IMR-90 (cell line): Measurements from ENCODE around the gene DTL. TPM values are rescaled to one million over a fixed set of nuclear protein-coding genes. Genes with fewer than 3 reads are reported as not detected.

Experiments
- ATAC-seq: fragments of 200-7000 bp; cut with Tn5 transposase; 2 replicates; pipeline ENCODE4 v1.9.1; 2020; ENCODE audit warnings: low read depth, mild to moderate bottlenecking, moderate library complexity
- BruUV-seq: library from RNA; stranded (reverse); fragments of 400-500 nt; replicated peaks from 2 replicates; lab custom pipeline; 2021; lab: Mats Ljungman, UMichigan
- CTCF ChIA-PET: fragments of 300-600 bp; formaldehyde crosslinking; extraction: SDS; loops from one replicate; lab custom pipeline; 2021; ENCODE audit warnings: antibody characterized with exemption; lab: Yijun Ruan, JAX
- POLR2A ChIA-PET: fragments of 300-600 bp; sonication (Branson Sonifier 250); formaldehyde crosslinking; loops from one replicate; lab custom pipeline; 2022; ENCODE audit warnings: antibody characterized with exemption; ENCODE audit not compliant: unreplicated experiment; lab: Charles Lee
- DNase-seq: peaks from one replicate; pipeline ENCODE4 v3.0.0; 2013
- H2AFZ ChIP-seq: replicated peaks from 2 replicates; pipeline ENCODE3; 2013; ENCODE audit warnings: low read length, mild to moderate bottlenecking; ENCODE audit not compliant: poor library complexity
- H2AK5ac ChIP-seq: 2 replicates; pipeline ENCODE4 v1.6.1; 2013; ENCODE audit warnings: low read depth, low read length, inconsistent platforms
- H2AK9ac ChIP-seq: replicated peaks from 2 replicates; pipeline ENCODE3; 2013; ENCODE audit warnings: mild to moderate bottlenecking, low read depth, low read length, moderate library complexity; ENCODE audit not compliant: poor library complexity
- H2BK120ac ChIP-seq: 2 replicates; pipeline ENCODE4 v1.6.1; 2013; ENCODE audit warnings: low read depth, low read length, inconsistent platforms
- H2BK15ac ChIP-seq: 3 replicates; pipeline ENCODE4 v1.6.1; 2013; ENCODE audit warnings: low read depth, low read length, inconsistent platforms
- H2BK20ac ChIP-seq: 2 replicates; pipeline ENCODE4 v1.6.1; 2013; ENCODE audit warnings: low read depth, mild to moderate bottlenecking, inconsistent platforms, low read length, moderate library complexity
- H2BK5ac ChIP-seq: 2 replicates; pipeline ENCODE4 v1.6.1; 2013; ENCODE audit warnings: mild to moderate bottlenecking, low read depth, low read length, inconsistent platforms; ENCODE audit not compliant: poor library complexity, severe bottlenecking
- H3K14ac ChIP-seq: replicated peaks from 2 replicates; pipeline ENCODE4 v1.6.1; 2013; ENCODE audit warnings: low read depth, low read length, inconsistent platforms
- H3K18ac ChIP-seq: 2 replicates; pipeline ENCODE4 v1.6.1; 2013; ENCODE audit warnings: low read depth, low read length, control low read depth
- H3K23ac ChIP-seq: 2 replicates; pipeline ENCODE4 v1.6.1; 2013; ENCODE audit warnings: low read depth, low read length, inconsistent platforms
- H3K27ac ChIP-seq: 2 replicates; pipeline ENCODE4 v1.5.1; 2013; ENCODE audit warnings: mild to moderate bottlenecking, control low read depth, low read length; ENCODE audit not compliant: insufficient read depth
- H3K27me3 ChIP-seq: 2 replicates; pipeline ENCODE4 v1.6.1; 2013; ENCODE audit warnings: low read length; ENCODE audit not compliant: control insufficient read depth, insufficient read depth
- H3K36me3 ChIP-seq: 2 replicates; pipeline ENCODE4 v1.6.1; 2013; ENCODE audit warnings: low read length, mixed read lengths; ENCODE audit not compliant: control insufficient read depth, insufficient read depth
- H3K4ac ChIP-seq: 2 replicates; pipeline ENCODE4 v1.6.1; 2013; ENCODE audit warnings: low read depth, low read length, inconsistent platforms
- H3K4me1 ChIP-seq: 2 replicates; pipeline ENCODE4 v1.6.1; 2013; ENCODE audit warnings: low read length, mixed read lengths; ENCODE audit not compliant: control insufficient read depth, insufficient read depth
- H3K4me2 ChIP-seq: 2 replicates; pipeline ENCODE4 v1.6.1; 2013; ENCODE audit warnings: low read depth, mild to moderate bottlenecking, control low read depth, low read length, moderate library complexity
- H3K4me3 ChIP-seq: 2 replicates; pipeline ENCODE4 v1.5.1; 2013; ENCODE audit warnings: low read depth, mild to moderate bottlenecking, control low read depth, low read length, moderate library complexity; ENCODE audit not compliant: insufficient read depth
- H3K56ac ChIP-seq: 2 replicates; pipeline ENCODE4 v1.6.1; 2013; ENCODE audit warnings: low read length, inconsistent platforms; ENCODE audit not compliant: insufficient read depth; ENCODE audit errors: extremely low read depth
- H3K79me1 ChIP-seq, 2 experiments: 2 replicates each; pipeline ENCODE4 v1.6.1; 2013; ENCODE audit warnings: low read length in 2 of 2, inconsistent platforms in 1 of 2, low read depth in 1 of 2
- H3K9ac ChIP-seq: 2 replicates; pipeline ENCODE4 v1.6.1; 2013; ENCODE audit warnings: low read depth, low read length, control low read depth
- H3K9me1 ChIP-seq: 2 replicates; pipeline ENCODE4 v1.6.1; 2013; ENCODE audit warnings: low read length, inconsistent platforms; ENCODE audit not compliant: insufficient read depth
- H3K9me3 ChIP-seq: 2 replicates; pipeline ENCODE4 v1.6.1; 2013; ENCODE audit warnings: low read length; ENCODE audit not compliant: control insufficient read depth, insufficient read depth
- H4K20me1 ChIP-seq: 2 replicates; pipeline ENCODE4 v1.6.1; 2013; ENCODE audit warnings: low read length, inconsistent platforms; ENCODE audit not compliant: insufficient read depth
- H4K5ac ChIP-seq: 2 replicates; pipeline ENCODE4 v1.6.1; 2013; ENCODE audit warnings: mild to moderate bottlenecking, low read depth, low read length, control low read depth
- H4K8ac ChIP-seq, 2 experiments: 2 replicates each; pipeline ENCODE4 v1.6.1; 2013; ENCODE audit warnings: low read depth in 2 of 2, low read length in 2 of 2, control low read depth in 1 of 2, inconsistent platforms in 1 of 2
- H4K91ac ChIP-seq: 2 replicates; pipeline ENCODE4 v1.6.1; 2013; ENCODE audit warnings: low read depth, low read length, inconsistent platforms; ENCODE audit not compliant: insufficient read depth
- MXI1 ChIP-seq: IDR thresholded peaks from 2 replicates; pipeline ENCODE4 v1.6.1; 2012; ENCODE audit warnings: low read depth, mild to moderate bottlenecking, low read length, moderate library complexity, borderline replicate concordance
- RCOR1 ChIP-seq: IDR thresholded peaks from 2 replicates; pipeline ENCODE4 v1.6.1; 2012; ENCODE audit warnings: mild to moderate bottlenecking, low read length, improper control_type of control experiment; ENCODE audit not compliant: insufficient replicate concordance
- WGBS, 2 experiments: methylation state at CpG; one replicate each; pipeline versions ENCODE4 v1.1.5 to v1.1.7; 2013; ENCODE audit warnings: missing lambda C conversion rate in 2 of 2; ENCODE audit not compliant: insufficient read length in 1 of 2; ENCODE audit errors: extremely low coverage in 2 of 2; 5-methylcytosine and 5-hydroxymethylcytosine counted together
- dilution Hi-C: fragments of 300-500 bp; cut with HindIII; formaldehyde crosslinking; loops from one replicate; pipeline ENCODE4 v1.14.3; 2018; ENCODE audit warnings: low sequenced_read_pairs; ENCODE audit not compliant: unreplicated experiment
- in situ Hi-C: fragments of 300-500 bp; cut with MboI; formaldehyde crosslinking; loops from 3 replicates; pipeline ENCODE4 v1.14.3; 2019; ENCODE audit warnings: low sequenced_read_pairs, inconsistent platforms, mixed read lengths
- intact Hi-C: fragments of 100-400 bp; cut with micrococcal nuclease; formaldehyde crosslinking; loops from 2 replicates; pipeline ENCODE4 v1.10.0; 2022
- polyA plus RNA-seq, 3 experiments: library from polyadenylated mRNA; depleted of rRNA; stranded (reverse); fragments of >200 nt; gene quantifications; 2 replicates each; pipeline ENCODE4 v1.2.3, GENCODE V29; 2012; ENCODE audit warnings: low replicate concordance in 1 of 3
- total RNA-seq: library from RNA; depleted of rRNA; stranded (reverse); fragments of >200 nt; gene quantifications from 2 replicates; pipeline ENCODE4 v1.2.3, GENCODE V29; 2012

DTL gene
- total and polyA plus RNA-seq, 2 of the 4 experiments (the other 2 are of a cell fraction) = 11.8 to 19.9 TPM

- no peak for DNase-seq
- POLR2A ChIA-PET = no interaction called here
- Histone ChIP-seq H4K5ac (no peak overlapping the region), H4K91ac (no peak overlapping the region), H2BK5ac (no peak overlapping the region), H3K9me3 (no peaks in the 10 kb centered on the region), H2AK5ac (no peak overlapping the region), H3K23ac (no peak overlapping the region), H3K18ac (no peak overlapping the region), H3K56ac (no peak overlapping the region), H3K4me1 (no peaks in the 10 kb centered on the region), H3K4me2 (no peak overlapping the region), H2BK120ac (no peak overlapping the region), H3K36me3 (peaks cover 3% of the 10 kb centered on the region), H2AK9ac (no peak overlapping the region), H2AFZ (no peak overlapping the region), H3K4ac (no peak overlapping the region), H2BK15ac (no peak overlapping the region), H3K79me1 (no peaks in the 10 kb centered on the region; a peak in 2 of 4 replicates), H3K4me3 (no peak overlapping the region), H3K14ac (no peak overlapping the region), H4K20me1 (no peaks in the 10 kb centered on the region), H3K27me3 (no peaks in the 10 kb centered on the region), H2BK20ac (no peak overlapping the region), H4K8ac (no peak overlapping the region), H3K27ac (no peak overlapping the region), H3K9me1 (no peaks in the 10 kb centered on the region), H3K9ac (no peak overlapping the region)
- CTCF ChIA-PET = interaction anchor here (1.3 to 2.2 kb wide), 2 partner anchors 10 to 395 kb away, joined by 4 to 10 read pairs; no protein-coding TSS in a partner anchor
- BruUV-seq = no TSS peak
- intact Hi-C loops = loop anchor here (10.0 kb wide), 1 partner anchor 724 kb away; no protein-coding TSS in a partner anchor
- WGBS, 2 experiments = 83% methylated on average over 1 of the region's 6 CpGs; no CpG with 5 or more reads in 1 of the 2 experiments
- no peak; the same call in 1 of the 2 replicates for ATAC-seq
- in situ Hi-C loops = loop anchor here (5.0 kb wide), 1 partner anchor 396 kb away; no protein-coding TSS in a partner anchor
- no peak for TF ChIP-seq MXI1
- no peak for TF ChIP-seq RCOR1
- dilution Hi-C loops = no loop called here
Observed at GRCh38 chr1:212060632-212061472, 25.3 kb downstream of the DTL start.
